ENCODE data around the gene MYO5B.

DNA sequence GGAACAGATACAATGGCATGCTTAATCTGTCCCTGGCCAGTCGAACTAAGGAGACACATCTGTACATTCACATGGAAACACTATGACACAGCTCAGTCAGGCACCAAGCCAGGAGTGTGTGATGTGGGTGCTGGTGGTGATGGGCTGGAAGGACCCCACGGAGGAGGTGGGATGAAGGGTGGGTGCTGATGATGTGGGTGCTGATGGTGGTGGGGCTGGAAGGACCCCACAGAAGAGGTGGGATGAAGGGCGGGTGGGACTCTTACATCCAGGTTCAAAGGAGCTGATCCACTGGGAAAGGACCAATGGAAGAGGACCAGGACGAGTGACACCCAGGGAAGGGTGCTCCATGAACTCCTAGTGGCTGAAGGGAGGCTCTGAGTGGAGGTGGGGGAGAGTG is 346.8 kb downstream of the MYO5B start:
- TF ChIP-seq, protein P1, sequence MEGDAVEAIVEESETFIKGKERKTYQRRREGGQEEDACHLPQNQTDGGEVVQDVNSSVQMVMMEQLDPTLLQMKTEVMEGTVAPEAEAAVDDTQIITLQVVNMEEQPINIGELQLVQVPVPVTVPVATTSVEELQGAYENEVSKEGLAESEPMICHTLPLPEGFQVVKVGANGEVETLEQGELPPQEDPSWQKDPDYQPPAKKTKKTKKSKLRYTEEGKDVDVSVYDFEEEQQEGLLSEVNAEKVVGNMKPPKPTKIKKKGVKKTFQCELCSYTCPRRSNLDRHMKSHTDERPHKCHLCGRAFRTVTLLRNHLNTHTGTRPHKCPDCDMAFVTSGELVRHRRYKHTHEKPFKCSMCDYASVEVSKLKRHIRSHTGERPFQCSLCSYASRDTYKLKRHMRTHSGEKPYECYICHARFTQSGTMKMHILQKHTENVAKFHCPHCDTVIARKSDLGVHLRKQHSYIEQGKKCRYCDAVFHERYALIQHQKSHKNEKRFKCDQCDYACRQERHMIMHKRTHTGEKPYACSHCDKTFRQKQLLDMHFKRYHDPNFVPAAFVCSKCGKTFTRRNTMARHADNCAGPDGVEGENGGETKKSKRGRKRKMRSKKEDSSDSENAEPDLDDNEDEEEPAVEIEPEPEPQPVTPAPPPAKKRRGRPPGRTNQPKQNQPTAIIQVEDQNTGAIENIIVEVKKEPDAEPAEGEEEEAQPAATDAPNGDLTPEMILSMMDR (IDR thresholded peaks at IDR 0.05): no peak
- TF ChIP-seq ZFX (IDR thresholded peaks at IDR 0.05; ENCODE audit: borderline replicate concordance): no peak

All from 22Rv1 (cell line).